ENCODE results near the gene LSM2.

- TF ChIP-seq CTCF (conservative IDR thresholded peaks at IDR 0.05; ENCODE audit: low read length) (no peak), EZH2phosphoT487 (IDR thresholded peaks at IDR 0.05; ENCODE audit: borderline replicate concordance) (no peak)
Observed at GRCh38 chr6:31762878-31763618, 43.7 kb downstream of the LSM2 start.

All from Loucy (cell line).